GM12878 (cell line): ENCODE measurements around the gene WFIKKN1. TPM values are rescaled to one million over a fixed set of nuclear protein-coding genes. Genes with fewer than 3 reads are reported as not detected.

Experiments used
- ATAC-seq: fragments of 200-7000 bp; cut with Tn5 transposase; 3 replicates; pipeline ENCODE4 v1.9.1; 2020; ENCODE audit warnings: mild to moderate bottlenecking, moderate library complexity
- BruUV-seq: library from RNA; stranded (reverse); fragments of 400-500 nt; replicated peaks from 2 replicates; lab custom pipeline; 2021; lab: Mats Ljungman, UMichigan
- CTCF ChIA-PET: fragments of 300-600 bp; sonication (Branson Sonifier 250); formaldehyde crosslinking; extraction: SDS; loops from one replicate; lab custom pipeline; 2021; ENCODE audit warnings: inconsistent platforms; lab: Yijun Ruan, JAX
- POLR2A ChIA-PET: fragments of 350-600 bp; formaldehyde crosslinking; extraction: SDS; loops from one replicate; lab custom pipeline; 2021; ENCODE audit warnings: inconsistent platforms; lab: Charles Lee
- RAD21 ChIA-PET: fragments of 300-600 bp; sonication (Branson Sonifier 250); formaldehyde crosslinking; loops from one replicate; lab custom pipeline; 2023; ENCODE audit warnings: antibody characterized with exemption; ENCODE audit not compliant: unreplicated experiment; lab: Charles Lee
- SMC1A ChIA-PET: fragments of 300-600 bp; sonication (Branson Sonifier 250); formaldehyde crosslinking; loops from one replicate; lab custom pipeline; 2023; ENCODE audit not compliant: unreplicated experiment, uncharacterized antibody; lab: Charles Lee
- DNase-seq: peaks from one replicate; pipeline ENCODE4 v3.0.0-alpha.2; 2011; ENCODE audit warnings: low read depth, low spot score
- FAIRE-seq: peaks from 3 replicates; lab custom pipeline; 2011; peaks lifted over from hg19 to GRCh38; lab: Jason Lieb, UNC
- H2AFZ ChIP-seq: 2 replicates; pipeline ENCODE4 v1.6.0; 2011; ENCODE audit warnings: low read depth, low read length, control low read depth; ENCODE audit not compliant: control insufficient read depth
- H3K27ac ChIP-seq: 2 replicates; pipeline ENCODE4 v1.5.1; 2011; ENCODE audit warnings: control low read depth; ENCODE audit not compliant: control insufficient read depth, insufficient read depth
- H3K27me3 ChIP-seq, 2 experiments: replicated peaks in 1 of 2; 2 replicates each; pipeline versions ENCODE4 v1.6.0 to v1.6.1; 2011; ENCODE audit warnings: low read length in 1 of 2; ENCODE audit not compliant: control insufficient read depth in 2 of 2, insufficient read depth in 2 of 2
- H3K36me3 ChIP-seq, 2 experiments: 2 replicates each; pipeline ENCODE4 v1.5.1; 2011; ENCODE audit warnings: low read length in 1 of 2; ENCODE audit not compliant: control insufficient read depth in 2 of 2, insufficient read depth in 2 of 2
- H3K4me1 ChIP-seq: 2 replicates; pipeline ENCODE4 v1.6.1; 2011; ENCODE audit warnings: mild to moderate bottlenecking, low read length, moderate library complexity, mixed read lengths; ENCODE audit not compliant: control insufficient read depth, insufficient read depth
- H3K4me2 ChIP-seq: 2 replicates; pipeline ENCODE4 v1.6.0; 2011; ENCODE audit warnings: control low read depth; ENCODE audit not compliant: control insufficient read depth, insufficient read depth
- H3K4me3 ChIP-seq: fragments of 200-600 bp; sonication (generic); 2 replicates; pipeline ENCODE4 v1.5.1; 2016
- H3K79me2 ChIP-seq: 2 replicates; pipeline ENCODE4 v1.6.0; 2011; ENCODE audit warnings: low read length; ENCODE audit not compliant: control insufficient read depth, insufficient read depth
- H3K9ac ChIP-seq: 2 replicates; pipeline ENCODE4 v1.8.0; 2011; ENCODE audit warnings: low read length, control low read depth, mixed read lengths; ENCODE audit not compliant: control insufficient read depth, insufficient read depth
- H3K9me3 ChIP-seq: replicated peaks from 3 replicates; pipeline ENCODE4 v1.5.1; 2011; ENCODE audit warnings: mild to moderate bottlenecking, low read length; ENCODE audit not compliant: control insufficient read depth, insufficient read depth
- H4K20me1 ChIP-seq: 2 replicates; pipeline ENCODE4 v1.6.0; 2011; ENCODE audit not compliant: control insufficient read depth, insufficient read depth
- ATF2 ChIP-seq: IDR thresholded peaks from 2 replicates; pipeline ENCODE4 v1.6.1; 2012; ENCODE audit warnings: low read length, inconsistent platforms
- BACH1 ChIP-seq: fragments of 450-650 bp; IDR thresholded peaks from 2 replicates; pipeline ENCODE4 v1.6.1; 2017; ENCODE audit warnings: mild to moderate bottlenecking, borderline replicate concordance
- BRCA1 ChIP-seq: IDR thresholded peaks from 2 replicates; pipeline ENCODE4 v1.6.1; 2011; ENCODE audit warnings: low read depth, low read length, improper control_type of control experiment
- E4F1 ChIP-seq: fragments of 450-650 bp; IDR thresholded peaks from 2 replicates; pipeline ENCODE4 v1.6.1; 2018; ENCODE audit warnings: borderline replicate concordance, mild to moderate bottlenecking; ENCODE audit not compliant: partially characterized antibody
- HDAC6 ChIP-seq: fragments of 200-600 bp; sonication (generic); IDR thresholded peaks from one replicate; pipeline ENCODE4 v1.8.0; 2017; ENCODE audit warnings: antibody characterized with exemption; ENCODE audit not compliant: unreplicated experiment
- IKZF1 ChIP-seq: fragments of 450-650 bp; conservative IDR thresholded peaks from 2 replicates; pipeline ENCODE4 v1.6.1; 2017; ENCODE audit warnings: antibody characterized with exemption, mild to moderate bottlenecking
- IRF3 ChIP-seq: fragments of 450-650 bp; IDR thresholded peaks from 2 replicates; pipeline ENCODE4 v1.6.1; 2014; ENCODE audit warnings: mild to moderate bottlenecking
- NBN ChIP-seq: fragments of 450-650 bp; IDR thresholded peaks from 2 replicates; pipeline ENCODE4 v1.6.1; 2016
- SIN3A ChIP-seq: IDR thresholded peaks from 2 replicates; pipeline ENCODE4 v1.6.1; 2012; ENCODE audit warnings: low read depth, low read length, improper control_type of control experiment
- SMC3 ChIP-seq: IDR thresholded peaks from 2 replicates; pipeline ENCODE4 v1.6.1; 2011; ENCODE audit warnings: low read length, improper control_type of control experiment, borderline replicate concordance
- TCF12 ChIP-seq: IDR thresholded peaks from 2 replicates; pipeline ENCODE4 v1.6.1; 2011; ENCODE audit warnings: low read depth, mild to moderate bottlenecking, low read length
- ZNF687 ChIP-seq: fragments of 450-650 bp; IDR thresholded peaks from 2 replicates; pipeline ENCODE4 v1.6.1; 2017; ENCODE audit warnings: mild to moderate bottlenecking, moderate library complexity
- WGBS: methylation state at CpG from one replicate; pipeline ENCODE4 v1.1.6; 2016; ENCODE audit warnings: low lambda C conversion rate; ENCODE audit not compliant: insufficient replicate concordance, insufficient coverage; ENCODE audit errors: missing lambda C conversion rate; 5-methylcytosine and 5-hydroxymethylcytosine counted together
- in situ Hi-C: fragments of 300-500 bp; cut with MboI; formaldehyde crosslinking; loops from 9 replicates; pipeline ENCODE4 v1.14.3; 2018; ENCODE audit warnings: mixed read lengths
- intact Hi-C: fragments of 100-400 bp; cut with micrococcal nuclease; formaldehyde crosslinking; loops from one replicate; pipeline ENCODE4 v1.14.2; 2022; ENCODE audit not compliant: unreplicated experiment
- polyA plus RNA-seq, 11 experiments: library from polyadenylated mRNA; depleted of rRNA in 4 of 11; unstranded in 6 of 11; stranded (reverse) in 5 of 11; fragments of >200 nt; fragmentation: Nextera tagmentation in 4 of 11; fragmentation: Illumina TruSeq in 1 of 11; extraction: Ambion mirVana in 4 of 11; extraction: Trizol in 1 of 11; gene quantifications; 1 replicate in 1 of 11; 2 replicates in 10 of 11; pipeline versions ENCODE4 v1.2.1 to v1.2.3, GENCODE V29; 2011 to 2016; ENCODE audit warnings: inconsistent platforms in 2 of 11, missing spikeins in 2 of 11, low read depth in 1 of 11
- total RNA-seq, 4 experiments: library from RNA; depleted of rRNA in 3 of 4; stranded (reverse); fragments of >200 nt in 3 of 4; fragmentation: Illumina TruSeq in 1 of 4; extraction: Trizol in 1 of 4; gene quantifications; 2 replicates each; pipeline versions ENCODE4 v1.2.1 to v1.2.3, GENCODE V29; 2013 to 2021

The WFIKKN1 gene
- total and polyA plus RNA-seq, 10 of the 15 experiments (the other 5 are each of a cell fraction or from before 2014, with no cell fraction given): 0.01 to 0.41 (median 0.05) TPM; not detected in 2

- peak; percentile 99 for TF ChIP-seq SIN3A
- TF ChIP-seq NBN: no peak
- TF ChIP-seq ATF2: no peak
- no peak for TF ChIP-seq SMC3
- TF ChIP-seq E4F1: no peak
- TF ChIP-seq HDAC6: no peak
- TF ChIP-seq, all 136 proteins: peak for 36
Measured at GRCh38 chr16:648781-649589, 18.2 kb downstream of the WFIKKN1 start, which contains the start of gene WDR90 (continued).

GRCh38 chr16:649631-650030, 18.8 kb downstream of the WFIKKN1 start:
- Histone ChIP-seq H3K36me3 (peaks cover 0 to 3% of the 10 kb centered on the region in 2 experiments; a peak in 2 of 4 replicates), H2AFZ (peak overlapping the region; percentile 76), H3K4me1 (peaks cover 9% of the 10 kb centered on the region), H3K27ac (peak overlapping the region; percentile 80), H3K9ac (peak overlapping the region; percentile 92), H3K27me3 (no peaks in the 10 kb centered on the region), H3K9me3 (no peaks in the 10 kb centered on the region), H3K79me2 (peaks cover 19% of the 10 kb centered on the region), H3K4me2 (peak overlapping the region; percentile 92), H3K4me3 (peak overlapping the region; percentile 70), H4K20me1 (no peaks in the 10 kb centered on the region)
- TF ChIP-seq ZNF687 (no peak), IRF3 (no peak), TCF12 (no peak), BRCA1 (no peak), BACH1 (no peak), IKZF1 (no peak)
- no peak for DNase-seq
- ChIA-PET SMC1A (no interaction called here), RAD21 (interaction anchor here (3.4 kb wide), 1 partner anchor 13 kb away, joined by 13 read pairs; the partner anchor contains the start of gene METTL26), POLR2A (interaction anchor here (1.0 to 1.2 kb wide), 2 partner anchors 13 to 19 kb away, joined by 3 to 4 read pairs; partner anchors contain the start of genes METTL26 and RHOT2), CTCF (interaction anchor here (2.4 to 3.1 kb wide), 2 partner anchors 13 to 18 kb away, joined by 11 read pairs; partner anchors contain the start of genes METTL26 and RHOT2)
- in situ Hi-C loops (no loop called here), intact Hi-C loops (no loop called here)
- no TSS peak for BruUV-seq
- no peak for FAIRE-seq
- WGBS: 3% methylated on average over 19 of the region's 44 CpGs
- peak; percentile 22 for ATAC-seq
